Erythroblast (primary cell): ENCODE data around the gene COX8A.

Experiments
- DNase-seq, 2 experiments: peaks; one replicate each; lab custom pipeline; 2025; lab: John Stamatoyannopoulos, UW
- GATA1 ChIP-seq: IDR thresholded peaks from 2 replicates; pipeline ENCODE4 v1.6.1; 2011; ENCODE audit warnings: low read depth, mild to moderate bottlenecking, control low read depth, low read length, moderate library complexity
- POLR2A ChIP-seq: IDR thresholded peaks from 2 replicates; pipeline ENCODE4 v1.6.1; 2011; ENCODE audit warnings: mild to moderate bottlenecking, low read length

The COX8A gene

GRCh38 chr11:63974259-63975143 lies at the start of gene COX8A:
TSS of gene COX8A (plus strand) at chr11:63974620. CDS start at chr11:63974681, 61 bp downstream.
- TF ChIP-seq GATA1, result no peak
- TF ChIP-seq POLR2A, result peak; percentile 94

GRCh38 chr11:63929616-63930015 lies 44.8 kb upstream of the COX8A start:
- DNase-seq, result no peak
- TF ChIP-seq GATA1 (no peak), POLR2A (no peak)

More at GRCh38 chr11:63974259-63975143, at the start of gene COX8A:
- DNase-seq, result peak; percentile 99 to 100

GRCh38 chr11:63931045-63931444 lies 43.4 kb upstream of the COX8A start:
- no peak for DNase-seq
- TF ChIP-seq GATA1, result no peak
- no peak for TF ChIP-seq POLR2A

- TF ChIP-seq POLR2A (no peak), GATA1 (no peak)
- DNase-seq, result no peak
Measured at GRCh38 chr11:63931876-63932275, 42.5 kb upstream of the COX8A start.

GRCh38 chr11:63933459-63933858 lies 41.0 kb upstream of the COX8A start:
- DNase-seq, result no peak

GRCh38 chr11:63937713-63938478 lies 36.5 kb upstream of the COX8A start:
- no peak for TF ChIP-seq POLR2A
- no peak for TF ChIP-seq GATA1
- peak in 1 of 2 experiments; percentile 58 for DNase-seq

More at GRCh38 chr11:63933459-63933858, 41.0 kb upstream of the COX8A start:
- TF ChIP-seq GATA1, result no peak
- TF ChIP-seq POLR2A, result no peak

- DNase-seq, result peak; percentile 98
- TF ChIP-seq POLR2A (peak; percentile 55), GATA1 (no peak)
Measured at GRCh38 chr11:63938479-63939396, 35.7 kb upstream of the COX8A start, which contains the start of gene NAA40. TSS of gene NAA40 (plus strand) at chr11:63939002. CDS start at chr11:63939097, 95 bp downstream.

- no peak for TF ChIP-seq GATA1
- TF ChIP-seq POLR2A, result no peak
- peak; percentile 58 to 64 for DNase-seq
Measured at GRCh38 chr11:63939397-63939891, 35.0 kb upstream of the COX8A start.

- no peak for TF ChIP-seq GATA1
- TF ChIP-seq POLR2A, result no peak
- no peak for DNase-seq
Measured at GRCh38 chr11:63940786-63941185, 33.6 kb upstream of the COX8A start.

- TF ChIP-seq GATA1 (no peak), POLR2A (no peak)
- DNase-seq, result no peak
Measured at GRCh38 chr11:63941901-63942300, 32.5 kb upstream of the COX8A start.

GRCh38 chr11:63942803-63943202 lies 31.6 kb upstream of the COX8A start:
- TF ChIP-seq POLR2A, result no peak
- no peak for TF ChIP-seq GATA1
- DNase-seq, result no peak

- no peak for TF ChIP-seq GATA1
- TF ChIP-seq POLR2A, result no peak
Measured at GRCh38 chr11:63944987-63945386, 29.4 kb upstream of the COX8A start.

GRCh38 chr11:63945477-63946163 lies 28.8 kb upstream of the COX8A start:
- no peak for TF ChIP-seq POLR2A
- TF ChIP-seq GATA1, result no peak
- peak; percentile 63 to 81 for DNase-seq

More at GRCh38 chr11:63944987-63945386, 29.4 kb upstream of the COX8A start:
- peak; percentile 85 to 89 for DNase-seq
